Right ventricle myocardium inferior (tissue), 1 donor: Measurements from ENCODE around the gene MAP3K1. TPM values are rescaled to one million over a fixed set of nuclear protein-coding genes. Genes with fewer than 3 reads are reported as not detected.
A peak's percentile ranks its signal among the peaks of the same experiment; 100 is the strongest.

Experiments used
- ATAC-seq: fragments of 200-7000 bp; cut with Tn5 transposase; one replicate; pipeline ENCODE4 v1.9.1; 2020; ENCODE audit warnings: mild to moderate bottlenecking, moderate library complexity
- DNase-seq: peaks from one replicate; pipeline ENCODE4 v3.0.0; 2021; ENCODE audit errors: missing footprints
- intact Hi-C: fragments of 100-400 bp; cut with DNase I; formaldehyde crosslinking; loops from one replicate; pipeline ENCODE4 v1.11.0; 2022
- total RNA-seq: library from RNA; stranded (reverse); fragmentation: NEBNext Ultra II Directional; extraction: Animal tissue kit (Norgen Biotek cat#: 25700); gene quantifications from one replicate; pipeline ENCODE4 v1.2.1, GENCODE V29; 2021
- donor health status: DM: no; HTN: yes; CAD: no; lungs with severe emphysema.

Gene MAP3K1
- total RNA-seq, 1 donor from 2014 or later = 6.3 TPM

DNA sequence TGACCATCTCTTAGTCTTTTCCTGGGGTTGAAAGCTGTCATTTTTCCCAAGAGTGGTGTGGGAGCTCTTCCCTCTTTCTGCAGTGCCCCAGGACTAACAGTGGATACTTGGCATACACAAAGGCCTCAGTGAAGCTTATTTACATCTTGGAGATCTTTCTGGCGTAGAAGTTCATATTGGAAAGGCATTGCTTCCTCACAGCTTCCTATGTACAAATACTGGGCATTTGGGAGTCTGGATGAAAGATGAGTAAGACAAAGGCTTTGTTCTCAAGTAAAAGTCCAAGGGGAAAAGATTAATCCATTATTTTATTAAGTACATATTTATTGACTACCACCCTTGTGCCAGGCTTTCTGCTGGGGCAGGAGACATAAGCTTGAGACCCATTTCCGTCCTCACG, 22.0 kb downstream of the MAP3K1 start:
- no peak for ATAC-seq
- intact Hi-C loops = loop anchor here (10.0 kb wide), 1 partner anchor 903 kb away; no protein-coding TSS in a partner anchor
- DNase-seq = no peak

DNA sequence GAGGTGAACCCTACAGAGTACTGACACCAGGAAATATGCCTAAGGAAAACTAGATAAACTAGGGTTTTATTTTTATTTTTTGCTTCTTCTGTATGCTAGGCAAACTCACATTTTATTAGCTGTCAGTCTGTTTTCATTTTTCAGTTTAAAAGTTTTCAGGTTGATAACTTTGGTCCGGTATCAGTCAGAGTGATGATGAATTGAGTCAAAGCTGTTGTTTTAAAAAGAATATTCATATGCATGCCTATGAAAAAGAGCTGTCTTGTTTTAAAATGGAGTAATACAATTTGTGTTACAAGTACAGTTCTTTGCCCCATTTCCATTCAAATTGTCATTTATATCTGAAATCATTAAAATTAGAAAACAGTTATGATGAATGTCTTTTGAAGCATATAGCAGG, 22.6 kb downstream of the MAP3K1 start:
- intact Hi-C loops = loop anchor here (1.0 to 10.0 kb wide), 2 partner anchors 568 to 903 kb away; no protein-coding TSS in a partner anchor
- no peak for DNase-seq
- ATAC-seq = no peak

DNA sequence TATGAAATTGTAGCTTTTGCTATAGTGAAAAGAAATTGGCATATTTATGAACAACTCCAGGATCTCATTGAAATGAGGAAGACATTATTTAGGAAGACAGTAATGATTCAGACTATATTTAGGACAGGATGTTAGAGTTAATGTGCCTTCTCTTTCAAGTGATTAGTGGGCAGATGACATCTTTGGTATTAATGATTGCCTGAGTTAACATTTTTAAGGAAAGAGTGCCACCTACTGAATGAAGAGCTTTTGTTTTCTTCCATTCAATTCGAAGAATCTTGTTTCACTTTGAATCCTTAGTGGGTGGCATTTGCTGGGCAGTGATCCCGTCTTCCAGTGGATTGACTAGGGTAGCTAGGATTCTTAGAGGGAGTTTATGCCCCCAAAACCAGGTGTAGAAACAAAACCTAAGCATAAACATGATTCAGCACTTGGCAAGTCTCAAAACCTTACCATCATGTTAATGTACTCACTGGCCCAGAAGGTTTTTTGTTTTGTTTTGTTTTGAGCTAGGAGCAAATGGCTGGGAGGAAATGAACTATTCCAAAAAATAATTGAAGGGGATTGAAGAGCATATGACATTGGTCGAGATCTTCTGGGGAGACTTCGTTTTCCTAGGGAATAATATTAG, 23.2 kb downstream of the MAP3K1 start:
- intact Hi-C loops = loop anchor here (1.0 to 10.0 kb wide), 2 partner anchors 568 to 904 kb away; no protein-coding TSS in a partner anchor
- no peak for DNase-seq
- ATAC-seq = peak; percentile 55

DNA sequence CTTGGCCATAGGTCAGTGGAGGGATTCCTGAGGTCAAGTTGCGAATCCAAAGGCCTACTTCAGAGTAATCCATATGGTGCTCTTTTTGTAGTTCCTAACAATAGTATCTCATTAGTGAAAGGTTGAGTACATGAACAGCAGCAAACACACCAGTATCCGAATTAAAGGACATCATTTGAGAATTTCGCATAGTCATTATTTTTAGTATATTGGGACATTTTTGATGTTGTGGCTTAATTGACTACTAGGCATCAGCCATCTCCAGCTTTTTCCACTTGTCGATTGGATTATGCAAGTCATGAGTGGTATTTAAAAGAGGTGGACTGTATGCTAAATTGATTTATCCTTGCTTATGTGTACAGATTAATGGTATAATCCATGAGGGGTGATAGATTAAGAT, 23.7 kb downstream of the MAP3K1 start:
- ATAC-seq (no peak), DNase-seq (no peak)
- intact Hi-C loops = loop anchor here (10.0 kb wide), 1 partner anchor 904 kb away; no protein-coding TSS in a partner anchor

DNA sequence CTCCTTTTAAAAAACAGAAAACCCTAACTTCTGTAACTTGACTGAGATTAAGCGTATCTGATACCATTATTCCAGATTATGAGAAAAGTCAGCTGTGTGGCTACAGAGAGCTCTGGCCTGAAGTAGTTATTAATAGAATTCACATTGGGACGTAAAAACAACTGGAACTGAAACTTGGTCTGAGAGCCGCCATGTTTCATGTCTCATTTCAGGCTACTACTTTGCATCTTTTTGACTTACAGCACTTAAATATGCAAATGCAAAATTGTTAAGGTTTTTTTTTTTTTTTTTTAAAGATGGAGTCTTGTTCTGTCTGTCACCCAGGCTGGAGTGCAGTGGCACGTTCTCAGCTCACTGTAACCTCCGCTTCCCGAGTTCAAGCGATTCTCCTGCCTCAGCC, 25.2 kb downstream of the MAP3K1 start:
- no peak for DNase-seq
- intact Hi-C loops = no loop called here
- ATAC-seq = peak; percentile 29

DNA sequence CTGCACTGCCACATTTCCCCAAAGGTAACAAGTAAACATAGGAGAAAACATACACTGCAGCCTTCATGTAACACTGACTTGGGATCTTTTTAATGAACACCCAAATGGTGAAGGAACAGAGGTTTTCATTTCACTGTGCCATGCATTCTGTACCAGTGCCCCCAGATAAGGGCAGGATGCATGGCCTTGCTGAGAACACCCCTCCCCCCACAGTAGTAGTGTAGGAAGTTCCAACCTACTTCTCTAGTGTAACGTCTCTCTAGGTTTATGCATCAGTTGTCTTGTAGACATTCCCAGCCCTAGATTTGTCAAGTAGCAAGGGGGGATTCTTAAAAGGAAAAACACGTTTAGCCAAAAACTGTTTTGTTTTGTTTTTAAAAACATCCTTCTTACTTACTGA, 29.9 kb downstream of the MAP3K1 start:
- ATAC-seq = no peak
- intact Hi-C loops = no loop called here
- DNase-seq = no peak

DNA sequence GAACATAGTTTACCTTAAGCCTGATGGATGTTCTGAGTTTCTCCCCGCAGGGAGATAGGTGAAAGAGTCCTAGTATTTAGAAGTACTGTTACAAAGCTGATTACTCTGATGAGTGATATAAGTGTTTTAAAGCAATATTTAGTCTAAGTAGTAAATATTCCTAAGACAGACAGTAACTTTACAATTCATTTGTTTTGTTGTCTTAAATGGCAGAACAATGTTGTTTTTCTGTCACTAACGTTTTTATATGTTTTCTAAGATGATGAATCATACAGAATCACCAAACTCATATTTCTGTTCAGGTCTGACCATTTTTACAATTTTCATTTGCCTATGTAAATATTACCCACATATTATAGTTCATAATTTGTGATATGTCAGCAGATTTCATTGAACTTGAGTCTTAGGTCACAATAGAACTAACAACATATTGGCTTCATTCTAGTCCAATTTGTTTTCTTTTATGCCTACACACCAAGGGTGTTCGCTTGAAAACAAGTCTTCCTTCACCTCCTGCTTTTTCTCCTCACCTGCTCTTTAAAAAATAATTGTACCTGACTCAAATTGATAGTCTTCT, 30.6 kb downstream of the MAP3K1 start:
- intact Hi-C loops = no loop called here
- ATAC-seq = no peak
- DNase-seq = no peak

DNA sequence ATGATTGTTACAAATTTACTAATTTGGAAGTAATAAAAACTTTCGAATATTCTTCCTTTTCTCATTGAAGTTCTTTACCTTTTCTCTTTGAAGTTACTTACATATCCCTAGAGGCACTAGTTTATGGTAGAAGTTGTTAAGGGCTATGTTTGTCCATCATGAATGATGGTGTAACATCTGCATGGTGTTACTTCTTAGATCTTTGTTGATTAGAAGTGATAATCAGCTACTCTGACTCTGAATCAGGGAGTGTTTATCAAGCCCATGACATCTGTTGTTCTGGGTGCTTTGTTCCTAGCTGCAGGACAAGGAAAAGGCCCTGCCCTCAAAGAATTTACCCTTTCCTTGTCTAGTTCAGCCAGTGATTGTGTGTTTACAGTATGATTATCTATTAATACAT, 32.9 kb downstream of the MAP3K1 start:
- intact Hi-C loops = no loop called here
- ATAC-seq = no peak
- no peak for DNase-seq

DNA sequence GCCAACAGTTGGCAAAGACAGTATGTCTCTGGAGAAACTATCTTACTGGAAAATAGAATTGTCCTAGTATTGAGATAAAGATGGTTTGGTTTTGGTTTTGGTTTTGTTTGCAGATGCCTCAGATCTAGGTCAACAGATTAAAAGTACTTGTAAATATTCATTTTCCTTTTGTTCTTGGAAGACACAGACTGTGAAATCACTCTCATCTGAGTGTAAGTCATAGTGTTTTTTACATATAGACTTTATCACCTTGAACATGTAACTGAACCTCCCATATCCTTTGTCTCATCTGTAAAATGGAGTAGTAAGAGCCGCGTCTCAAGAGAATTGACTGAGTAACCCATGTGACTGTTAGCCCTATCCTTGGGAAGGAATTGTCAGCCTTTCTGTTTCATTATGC, 34.3 kb downstream of the MAP3K1 start:
- ATAC-seq (no peak), DNase-seq (no peak)
- intact Hi-C loops = no loop called here

DNA sequence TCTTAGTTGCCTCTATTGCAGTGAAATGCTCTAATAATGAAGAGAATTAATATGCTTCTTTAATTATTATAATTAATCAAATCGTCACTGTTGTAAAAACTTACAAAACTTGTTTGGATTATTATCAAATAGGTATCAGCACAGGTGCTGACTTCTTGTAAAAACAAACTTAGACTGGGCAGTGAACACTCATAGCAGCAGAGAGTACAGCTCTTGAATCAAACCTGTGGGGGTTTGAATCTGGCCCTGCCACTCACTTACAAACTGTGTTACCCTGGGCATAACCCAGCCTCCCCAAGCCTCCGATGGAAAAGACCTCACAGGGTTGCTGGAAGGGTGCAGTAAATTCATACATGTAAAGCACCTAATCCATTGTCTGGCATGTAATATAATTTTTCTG, 35.1 kb downstream of the MAP3K1 start:
- ATAC-seq (no peak), DNase-seq (no peak)
- intact Hi-C loops = no loop called here

DNA sequence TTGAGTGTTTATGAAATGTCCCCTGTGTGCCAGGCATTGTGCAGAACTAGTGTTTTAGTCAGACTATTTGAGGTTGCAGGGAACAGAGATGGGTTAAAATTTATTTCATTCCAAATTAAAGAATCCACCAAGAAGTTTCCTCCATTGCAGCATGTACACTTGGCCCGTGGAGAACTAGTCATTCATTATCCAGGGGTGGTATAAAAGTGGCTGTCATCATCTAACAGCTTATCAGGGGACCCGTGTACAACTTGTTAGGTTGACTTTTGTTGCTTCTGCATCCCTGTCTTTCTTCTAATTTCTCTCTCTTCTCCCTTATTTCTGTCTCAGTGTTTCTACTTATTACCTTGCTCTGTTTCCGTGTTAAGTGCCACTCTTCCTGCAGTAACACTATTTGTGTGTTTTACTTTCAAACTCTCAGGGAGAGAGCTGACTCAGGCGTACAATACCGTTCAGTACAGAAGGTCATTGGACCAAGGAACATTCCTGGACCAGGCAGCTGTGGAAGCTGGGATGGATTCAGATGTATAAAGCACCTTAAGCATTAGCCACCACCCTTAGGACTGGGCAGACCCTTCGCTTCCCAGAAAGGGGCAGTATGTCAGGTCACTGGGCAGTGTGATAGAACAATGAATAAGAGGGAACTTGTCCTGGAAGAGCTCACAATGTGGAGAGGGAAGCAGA, 36.1 kb downstream of the MAP3K1 start:
- ATAC-seq (peak; percentile 26), DNase-seq (no peak)
- intact Hi-C loops = no loop called here

DNA sequence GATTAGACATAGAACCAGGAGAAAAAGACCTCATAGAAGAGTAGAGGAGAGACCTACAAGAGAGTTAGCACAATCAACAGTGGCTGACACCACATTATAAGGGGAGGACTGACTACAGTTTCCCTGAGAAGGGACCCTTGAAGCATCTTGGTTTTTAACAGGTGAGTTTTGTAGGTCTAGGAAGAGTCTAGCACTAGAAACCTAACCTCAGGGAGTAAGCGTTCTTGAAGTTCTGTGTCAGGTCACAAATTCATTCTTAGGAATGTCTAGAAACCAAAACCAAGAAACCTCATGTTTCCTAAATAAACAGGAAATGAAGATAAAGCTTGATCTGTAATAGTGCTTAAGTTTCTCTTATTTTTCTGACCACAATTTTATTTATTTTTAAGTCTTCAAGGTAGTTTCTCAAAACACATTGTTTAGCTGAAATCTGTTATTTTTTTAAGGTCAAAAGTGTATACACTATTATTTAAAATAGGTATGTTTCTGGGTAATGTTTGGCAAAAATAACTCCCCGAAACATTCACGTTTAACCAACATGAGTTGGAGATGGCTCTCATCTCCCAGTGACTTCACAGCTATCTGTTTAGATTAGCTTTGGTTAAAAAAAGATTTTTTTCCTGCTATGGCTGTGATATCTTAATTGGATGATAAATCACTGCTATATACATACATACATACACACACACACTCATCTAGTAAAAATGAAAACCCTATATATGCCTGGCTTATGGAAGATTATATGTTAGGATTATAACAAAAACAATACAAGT, 37.1 kb downstream of the MAP3K1 start:
- intact Hi-C loops = no loop called here
- no peak for ATAC-seq
- no peak for DNase-seq

DNA sequence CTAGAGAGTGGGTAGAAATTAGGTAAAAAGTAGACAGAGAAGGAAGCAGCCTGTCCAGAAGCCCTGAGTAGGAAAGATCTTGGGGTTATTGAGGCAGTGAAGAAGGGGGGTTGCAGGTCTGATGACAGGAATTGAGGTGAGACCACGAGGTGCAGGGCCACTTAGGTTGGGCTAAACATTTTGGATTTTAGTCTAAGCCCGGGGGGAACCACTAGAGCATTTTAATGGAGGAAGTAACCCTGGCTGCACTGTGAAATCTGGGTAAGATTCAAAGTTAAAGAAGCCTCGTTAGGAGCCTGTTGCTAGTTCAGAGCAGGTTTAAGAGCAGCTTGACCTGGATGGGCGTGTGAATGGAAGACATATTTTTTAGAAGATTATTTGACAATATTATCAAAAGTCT, 38.3 kb downstream of the MAP3K1 start:
- ATAC-seq = no peak
- intact Hi-C loops = no loop called here
- no peak for DNase-seq

DNA sequence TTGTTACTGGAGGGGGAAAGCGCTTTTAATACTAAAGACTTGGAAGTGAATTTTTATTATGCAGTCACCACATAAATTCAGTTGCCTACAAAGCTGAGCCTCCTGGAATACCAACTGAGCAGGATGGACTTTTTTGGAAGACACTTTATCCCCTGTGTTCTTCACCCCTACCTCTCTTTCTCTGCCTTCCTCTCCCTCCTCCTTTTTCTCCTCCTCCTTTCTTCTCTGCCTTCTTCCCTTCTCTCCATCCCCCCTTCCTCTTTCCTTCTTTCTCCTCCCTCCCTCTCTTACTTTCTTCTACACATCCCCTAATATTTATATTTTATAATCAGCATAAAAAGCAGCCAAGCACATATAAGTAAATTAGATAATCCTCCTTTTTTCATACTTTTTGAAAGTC, 39.6 kb downstream of the MAP3K1 start:
- no peak for ATAC-seq
- intact Hi-C loops = no loop called here

DNA sequence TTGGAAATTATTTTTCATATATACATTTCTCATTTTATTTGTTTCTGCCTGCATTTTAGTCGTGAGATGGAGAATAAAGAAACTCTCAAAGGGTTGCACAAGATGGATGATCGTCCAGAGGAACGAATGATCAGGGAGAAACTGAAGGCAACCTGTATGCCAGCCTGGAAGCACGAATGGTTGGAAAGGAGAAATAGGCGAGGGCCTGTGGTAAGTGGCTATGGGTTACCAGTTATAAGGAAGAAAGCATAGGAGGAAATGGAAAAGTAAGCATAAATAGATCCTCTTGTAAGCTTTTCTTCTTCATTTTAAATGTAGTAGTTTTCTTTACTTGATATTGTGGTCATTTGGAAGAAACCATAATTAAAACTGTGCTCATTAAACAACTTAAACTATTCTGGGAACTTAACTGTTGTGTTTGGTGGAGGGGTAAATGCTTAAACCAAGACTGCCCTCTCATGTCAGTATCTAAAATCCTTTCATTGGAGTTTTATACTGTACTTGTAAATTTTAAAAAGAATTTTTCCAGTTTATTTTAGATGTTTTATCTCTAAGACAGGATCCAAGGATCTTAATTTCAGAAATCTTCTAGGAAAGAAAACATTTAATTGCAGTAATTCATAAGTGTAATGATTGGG, 41.3 kb downstream of the MAP3K1 start:
- intact Hi-C loops = no loop called here
- no peak for ATAC-seq

More for the DNA sequence above, 39.6 kb downstream of the MAP3K1 start:
- no peak for DNase-seq

DNA sequence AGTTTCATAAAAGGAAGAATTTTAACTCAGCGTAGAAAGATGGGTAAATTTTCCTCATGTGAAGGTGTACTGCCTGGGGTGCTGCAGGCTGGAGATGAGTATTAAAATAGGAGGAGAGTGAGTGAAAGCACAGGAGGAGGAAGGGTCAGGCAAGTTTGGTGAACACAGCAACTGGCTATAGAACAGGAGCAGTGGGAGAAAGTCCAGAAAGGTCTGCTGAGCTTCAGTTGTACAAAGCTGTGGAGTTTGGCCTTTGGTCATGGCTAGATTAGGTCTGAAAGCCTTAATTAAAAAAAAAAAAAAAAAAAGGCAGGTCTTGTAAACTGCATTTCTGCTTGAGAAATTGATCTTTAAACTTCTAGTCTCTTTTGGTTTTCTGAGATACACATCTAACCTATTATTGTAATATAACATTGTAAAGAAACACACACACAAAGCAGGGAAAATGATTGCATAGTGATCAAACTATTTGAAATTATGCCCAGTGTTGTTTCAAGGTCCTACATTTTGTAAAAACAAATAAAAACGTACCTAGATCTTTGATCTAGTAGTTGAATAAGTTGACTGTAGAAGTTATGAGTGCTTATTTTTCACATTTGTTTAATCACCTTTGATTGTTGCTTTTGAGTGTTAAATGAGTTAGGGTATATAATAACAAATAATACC, 43.6 kb downstream of the MAP3K1 start:
- ATAC-seq (no peak), DNase-seq (no peak)
- intact Hi-C loops = no loop called here

More for the DNA sequence above, 41.3 kb downstream of the MAP3K1 start:
- no peak for DNase-seq

DNA sequence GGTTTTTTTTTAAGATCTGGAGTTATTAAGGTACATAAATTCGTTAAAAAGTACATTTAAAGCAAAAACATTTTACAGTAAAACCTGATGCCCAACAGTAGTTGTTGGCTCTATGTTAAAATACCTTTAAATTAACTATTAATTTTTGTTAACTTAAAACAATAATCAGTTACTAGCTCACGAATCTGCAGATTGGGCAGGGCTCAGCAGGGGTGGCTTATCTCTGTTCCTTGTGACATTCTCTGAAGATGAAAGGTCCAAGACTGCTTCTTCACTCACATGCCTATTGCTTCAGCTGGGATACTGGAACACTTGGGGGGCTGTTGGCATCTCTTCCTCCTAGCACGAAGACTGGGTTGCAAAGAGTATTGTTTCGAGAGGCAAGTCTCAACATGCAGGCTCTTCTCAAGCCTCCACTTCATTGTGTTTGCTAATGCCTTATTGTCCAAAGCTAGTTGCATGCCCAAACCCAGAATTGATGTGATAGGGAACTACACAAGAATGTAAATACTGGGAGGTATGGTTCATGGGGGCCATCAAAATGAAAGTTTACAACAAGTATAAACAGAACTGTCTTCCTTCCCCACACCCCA, 46.6 kb downstream of the MAP3K1 start:
- intact Hi-C loops = no loop called here
- ATAC-seq = no peak
- DNase-seq = no peak

DNA sequence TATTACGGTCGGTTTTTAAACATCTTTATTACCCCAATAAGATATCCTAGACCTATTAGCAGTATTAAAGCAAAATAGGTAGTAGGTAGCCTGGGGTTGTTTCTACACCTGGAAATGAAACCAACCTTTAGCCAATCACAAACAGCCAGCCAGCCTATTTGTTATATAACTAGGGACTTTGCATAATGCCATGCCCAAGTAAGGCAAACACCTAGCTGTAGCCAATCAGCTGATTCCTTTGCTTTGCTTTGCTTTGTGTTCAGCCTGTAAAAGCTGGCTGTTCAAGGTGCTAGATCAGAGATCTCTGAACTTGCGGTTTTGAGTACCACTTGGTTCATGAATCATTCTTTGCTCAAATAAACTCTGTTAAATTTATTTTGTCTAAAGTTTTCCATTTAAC, 47.6 kb downstream of the MAP3K1 start:
- ATAC-seq = no peak
- intact Hi-C loops = no loop called here
- DNase-seq = no peak
